A673 (cell line): Measurements from ENCODE around the gene TTPAL. TPM values are rescaled to one million over a fixed set of nuclear protein-coding genes. Genes with fewer than 3 reads are reported as not detected.

Source experiments
- BruUV-seq: library from RNA; stranded (reverse); fragments of 400-500 nt; replicated peaks from 2 replicates; lab custom pipeline; 2021; lab: Mats Ljungman, UMichigan
- CTCF ChIA-PET: fragments of 300-600 bp; sonication (Branson Sonifier 250); formaldehyde crosslinking; loops from one replicate; lab custom pipeline; 2022; ENCODE audit warnings: antibody characterized with exemption; lab: Charles Lee
- POLR2A ChIA-PET: fragments of 300-600 bp; sonication (Branson Sonifier 250); formaldehyde crosslinking; loops from one replicate; lab custom pipeline; 2022; ENCODE audit warnings: antibody characterized with exemption; ENCODE audit not compliant: low non-redundant PET; lab: Charles Lee
- DNase-seq: peaks from one replicate; pipeline ENCODE4 v3.0.0-alpha.2; 2015; ENCODE audit warnings: low spot score
- H3K27ac ChIP-seq: fragments of 200-600 bp; sonication (generic); 2 replicates; pipeline ENCODE4 v1.5.1; 2016; ENCODE audit warnings: mixed run types, low read depth, mild to moderate bottlenecking, mixed read lengths, antibody characterized with exemption, low read length; ENCODE audit not compliant: poor library complexity, severe bottlenecking
- H3K27me3 ChIP-seq: fragments of 200-600 bp; sonication (generic); replicated peaks from 2 replicates; pipeline ENCODE4 v1.6.1; 2017; ENCODE audit warnings: mixed run types, low read depth, mild to moderate bottlenecking, mixed read lengths, antibody characterized with exemption, low read length; ENCODE audit not compliant: insufficient read depth, poor library complexity
- H3K36me3 ChIP-seq: fragments of 200-600 bp; sonication (generic); 2 replicates; pipeline ENCODE4 v1.6.1; 2016; ENCODE audit warnings: mixed run types, mild to moderate bottlenecking, mixed read lengths, antibody characterized with exemption, low read length; ENCODE audit not compliant: insufficient read depth, poor library complexity, severe bottlenecking
- H3K4me1 ChIP-seq: fragments of 200-600 bp; sonication (generic); 2 replicates; pipeline ENCODE4 v1.6.1; 2017; ENCODE audit warnings: mixed run types, mild to moderate bottlenecking, mixed read lengths, antibody characterized with exemption, low read length; ENCODE audit not compliant: insufficient read depth, poor library complexity, severe bottlenecking
- H3K4me3 ChIP-seq: fragments of 200-600 bp; sonication (generic); 2 replicates; pipeline ENCODE4 v1.5.1; 2016; ENCODE audit warnings: low read depth, mixed run types, mild to moderate bottlenecking, mixed read lengths, low read length; ENCODE audit not compliant: poor library complexity, severe bottlenecking
- H3K9me3 ChIP-seq: fragments of 200-600 bp; sonication (generic); 2 replicates; pipeline ENCODE4 v1.6.1; 2016; ENCODE audit warnings: mixed run types, low read depth, mild to moderate bottlenecking, mixed read lengths, antibody characterized with exemption, low read length; ENCODE audit not compliant: poor library complexity, severe bottlenecking
- CTCF ChIP-seq: fragments of 300-800, 200-600 bp; sonication (generic); conservative IDR thresholded peaks from 2 replicates; pipeline ENCODE4 v1.5.1; 2017; ENCODE audit warnings: low read depth, mild to moderate bottlenecking, antibody characterized with exemption, low read length, moderate library complexity, mixed read lengths
- EZH2 ChIP-seq: fragments of 200-600 bp; sonication (generic); IDR thresholded peaks from 2 replicates; pipeline ENCODE4 v1.6.1; 2017; ENCODE audit warnings: borderline replicate concordance, low read depth, mild to moderate bottlenecking, mixed read lengths, antibody characterized with exemption, low read length; ENCODE audit not compliant: poor library complexity, severe bottlenecking
- intact Hi-C: fragments of 100-400 bp; cut with micrococcal nuclease; formaldehyde crosslinking; loops from one replicate; pipeline ENCODE4 v1.10.0; 2022; ENCODE audit not compliant: unreplicated experiment
- total RNA-seq: library from RNA; stranded (reverse); gene quantifications from 2 replicates; pipeline ENCODE4 v1.2.3, GENCODE V29; 2021

TTPAL gene
- total RNA-seq, 1 experiment from 2014 or later: 14.6 TPM

DNA sequence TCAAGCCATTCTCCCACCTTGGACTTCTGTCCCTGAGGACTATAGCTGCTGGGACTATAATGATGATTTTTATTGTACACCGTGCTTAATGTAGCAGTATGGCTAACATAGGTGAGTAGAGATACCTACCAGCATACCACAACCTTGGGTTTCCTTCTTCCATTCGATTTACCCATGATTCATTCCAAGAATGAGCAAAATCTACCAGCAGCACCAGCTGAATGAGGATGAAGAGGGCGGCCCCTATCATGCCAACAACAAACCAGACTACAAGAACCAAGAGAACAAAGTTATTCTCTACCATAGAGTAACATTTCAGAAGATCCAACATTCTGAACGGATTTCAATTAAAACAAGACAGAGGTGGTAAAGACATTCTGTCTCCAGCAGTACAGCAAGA, 34.1 kb downstream of the TTPAL start:
- H3K9me3 ChIP-seq: no peaks in the 10 kb centered on the region
- H3K36me3 ChIP-seq: peaks cover 19% of the 10 kb centered on the region
- no peak overlapping the region for H3K4me3 ChIP-seq
- H3K4me1 ChIP-seq: no peaks in the 10 kb centered on the region
- TF ChIP-seq EZH2: no peak
- no peak for TF ChIP-seq CTCF
- POLR2A ChIA-PET: no interaction called here
- no TSS peak for BruUV-seq
- intact Hi-C loops: no loop called here
- H3K27ac ChIP-seq: no peak overlapping the region
- no peaks in the 10 kb centered on the region for H3K27me3 ChIP-seq
- no peak for DNase-seq
- CTCF ChIA-PET: no interaction called here

DNA sequence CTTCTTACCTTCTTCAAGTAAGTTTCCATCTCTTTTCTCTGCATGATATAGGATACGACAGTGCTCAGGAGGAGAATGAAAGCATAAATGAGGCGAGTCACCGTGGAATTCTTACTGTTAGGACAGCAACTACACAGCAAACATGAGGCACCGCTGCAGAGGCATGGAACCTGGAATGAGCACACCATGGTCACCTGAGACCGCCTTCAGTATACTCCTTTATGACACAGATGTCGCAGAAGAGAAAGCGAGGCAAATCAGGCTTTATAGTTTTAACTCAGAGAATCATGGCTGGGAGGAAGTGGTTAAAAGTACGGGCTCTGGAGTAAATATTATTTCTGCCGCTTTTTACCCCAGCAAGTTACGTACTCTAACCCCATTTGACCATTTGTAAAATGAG, 38.2 kb downstream of the TTPAL start:
- ChIA-PET CTCF (no interaction called here), POLR2A (no interaction called here)
- no peak for DNase-seq
- H3K27ac ChIP-seq: no peak overlapping the region
- H3K9me3 ChIP-seq: no peaks in the 10 kb centered on the region
- no TSS peak for BruUV-seq
- no peaks in the 10 kb centered on the region for H3K27me3 ChIP-seq
- no peaks in the 10 kb centered on the region for H3K4me1 ChIP-seq
- H3K36me3 ChIP-seq: peaks cover 3% of the 10 kb centered on the region
- intact Hi-C loops: no loop called here
- no peak for TF ChIP-seq CTCF
- TF ChIP-seq EZH2: no peak
- no peak overlapping the region for H3K4me3 ChIP-seq

- POLR2A ChIA-PET: no interaction called here
- peaks cover 7% of the 10 kb centered on the region for H3K4me1 ChIP-seq
- no TSS peak for BruUV-seq
- H3K36me3 ChIP-seq: no peaks in the 10 kb centered on the region
- CTCF ChIA-PET: no interaction called here
- H3K9me3 ChIP-seq: no peaks in the 10 kb centered on the region
- H3K4me3 ChIP-seq: no peak overlapping the region
- no peak for TF ChIP-seq CTCF
- no peak for TF ChIP-seq EZH2
- H3K27me3 ChIP-seq: no peaks in the 10 kb centered on the region
- intact Hi-C loops: no loop called here
- H3K27ac ChIP-seq: no peak overlapping the region
- no peak for DNase-seq
These were observed 40.8 kb downstream of the TTPAL start for GRCh38 chr20:44516491-44516890.
